Caco-2 (cell line): ENCODE results near the gene ZCCHC2. TPM values are rescaled to one million over a fixed set of nuclear protein-coding genes. Genes with fewer than 3 reads are reported as not detected.

Experiments
- BruUV-seq: library from RNA; stranded (reverse); fragments of 400-500 nt; replicated peaks from 2 replicates; lab custom pipeline; 2021; lab: Mats Ljungman, UMichigan
- CTCF ChIA-PET: fragments of 300-600 bp; sonication (Branson Sonifier 250); formaldehyde crosslinking; loops from one replicate; lab custom pipeline; 2022; ENCODE audit warnings: antibody characterized with exemption; lab: Charles Lee
- POLR2A ChIA-PET: fragments of 300-600 bp; sonication (Branson Sonifier 250); formaldehyde crosslinking; loops from one replicate; lab custom pipeline; 2022; ENCODE audit warnings: antibody characterized with exemption; lab: Charles Lee
- DNase-seq, 2 experiments: peaks; one replicate each; pipeline versions ENCODE4 v3.0.0 to v3.0.0-alpha.2; 2020 to 2022
- H3K27me3 ChIP-seq: replicated peaks from 2 replicates; pipeline ENCODE4 v1.6.0; 2011; ENCODE audit warnings: low read length; ENCODE audit not compliant: control insufficient read depth, insufficient read depth
- H3K36me3 ChIP-seq: 2 replicates; pipeline ENCODE4 v1.5.1; 2011; ENCODE audit warnings: low read length; ENCODE audit not compliant: control insufficient read depth, insufficient read depth
- H3K4me1 ChIP-seq: fragments of 250-450 bp; sonication (Bioruptor Pico); 2 replicates; pipeline ENCODE4 v1.5.1; 2020; ENCODE audit warnings: mild to moderate bottlenecking
- H3K4me3 ChIP-seq: 2 replicates; pipeline ENCODE4 v1.5.1; 2011; ENCODE audit warnings: low read depth, mild to moderate bottlenecking, control low read depth, low read length
- H3K9me3 ChIP-seq: fragments of 250-450 bp; sonication (Bioruptor Pico); 2 replicates; pipeline ENCODE4 v1.5.1; 2020; ENCODE audit warnings: mild to moderate bottlenecking, moderate library complexity
- H3K27ac Mint-ChIP-seq: one replicate; pipeline ENCODE4 v1.8.0; 2022; ENCODE audit warnings: mixed read lengths; ENCODE audit not compliant: unreplicated experiment
- H3K27me3 Mint-ChIP-seq: one replicate; pipeline ENCODE4 v1.8.0; 2022; ENCODE audit warnings: mixed read lengths; ENCODE audit not compliant: insufficient read depth, unreplicated experiment
- H3K36me3 Mint-ChIP-seq: one replicate; pipeline ENCODE4 v1.8.0; 2022; ENCODE audit warnings: mild to moderate bottlenecking, mixed read lengths; ENCODE audit not compliant: insufficient read depth, unreplicated experiment
- H3K4me1 Mint-ChIP-seq: one replicate; pipeline ENCODE4 v1.8.0; 2022; ENCODE audit warnings: low read depth, mixed read lengths; ENCODE audit not compliant: unreplicated experiment
- H3K4me3 Mint-ChIP-seq: one replicate; pipeline ENCODE4 v1.8.0; 2022; ENCODE audit warnings: mild to moderate bottlenecking, moderate library complexity, mixed read lengths; ENCODE audit not compliant: unreplicated experiment
- H3K9me3 Mint-ChIP-seq: one replicate; pipeline ENCODE4 v1.8.0; 2022; ENCODE audit warnings: mixed read lengths; ENCODE audit not compliant: unreplicated experiment
- CTCF ChIP-seq, 2 experiments: fragments of 200-600 bp in 1 of 2; IDR thresholded peaks; 1 replicate in 1 of 2; 2 replicates in 1 of 2; pipeline versions ENCODE4 v1.5.1 to v1.8.0; 2011 to 2022; ENCODE audit warnings: antibody characterized with exemption in 1 of 2, control low read depth in 1 of 2, inconsistent platforms in 1 of 2, low read depth in 1 of 2, low read length in 1 of 2, mild to moderate bottlenecking in 1 of 2, moderate library complexity in 1 of 2; ENCODE audit not compliant: insufficient read depth in 1 of 2, severe bottlenecking in 1 of 2, unreplicated experiment in 1 of 2
- intact Hi-C: fragments of 100-400 bp; cut with micrococcal nuclease; formaldehyde crosslinking; loops from one replicate; pipeline ENCODE4 v1.10.0; 2022; ENCODE audit not compliant: unreplicated experiment
- total RNA-seq: library from RNA; stranded (reverse); gene quantifications from 2 replicates; pipeline ENCODE4 v1.2.3, GENCODE V29; 2022

Gene ZCCHC2
- total RNA-seq, 1 experiment from 2014 or later = 6.9 TPM

DNA sequence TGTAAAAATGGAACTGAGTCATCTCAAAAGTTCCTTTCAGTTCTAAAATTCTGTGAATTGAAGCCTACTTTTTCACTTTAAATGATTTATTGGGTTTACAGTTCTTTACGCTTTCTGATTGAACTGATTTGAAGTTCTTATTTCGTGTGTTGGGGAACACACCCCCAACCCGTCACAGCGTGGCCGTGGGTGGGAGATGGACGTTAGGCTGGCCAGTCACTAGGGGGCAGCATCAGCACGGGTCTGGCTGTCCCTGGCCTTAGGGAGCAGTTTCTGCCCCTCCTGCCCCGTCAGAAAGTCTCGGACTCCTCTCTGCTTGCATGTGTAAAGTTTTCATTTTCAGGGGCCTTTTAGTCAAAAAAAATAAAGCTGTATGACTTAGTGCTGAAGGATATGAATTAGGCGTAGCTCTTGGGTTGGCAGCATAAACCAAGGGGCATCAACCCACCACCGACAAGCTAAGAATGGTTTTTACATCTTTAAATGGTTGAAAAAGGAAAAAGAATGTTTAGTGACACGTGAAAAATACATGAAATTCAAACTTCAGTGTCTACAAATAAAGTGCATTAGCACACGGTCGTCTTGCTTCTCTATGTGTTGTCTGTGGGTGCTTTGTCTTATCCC, 63.4 kb downstream of the ZCCHC2 start:
- CTCF ChIA-PET = interaction anchor here (0.6 kb wide), 1 partner anchor 309 kb away, joined by 3 read pairs; no protein-coding TSS in a partner anchor
- DNase-seq = peak; percentile 46 to 65

DNA sequence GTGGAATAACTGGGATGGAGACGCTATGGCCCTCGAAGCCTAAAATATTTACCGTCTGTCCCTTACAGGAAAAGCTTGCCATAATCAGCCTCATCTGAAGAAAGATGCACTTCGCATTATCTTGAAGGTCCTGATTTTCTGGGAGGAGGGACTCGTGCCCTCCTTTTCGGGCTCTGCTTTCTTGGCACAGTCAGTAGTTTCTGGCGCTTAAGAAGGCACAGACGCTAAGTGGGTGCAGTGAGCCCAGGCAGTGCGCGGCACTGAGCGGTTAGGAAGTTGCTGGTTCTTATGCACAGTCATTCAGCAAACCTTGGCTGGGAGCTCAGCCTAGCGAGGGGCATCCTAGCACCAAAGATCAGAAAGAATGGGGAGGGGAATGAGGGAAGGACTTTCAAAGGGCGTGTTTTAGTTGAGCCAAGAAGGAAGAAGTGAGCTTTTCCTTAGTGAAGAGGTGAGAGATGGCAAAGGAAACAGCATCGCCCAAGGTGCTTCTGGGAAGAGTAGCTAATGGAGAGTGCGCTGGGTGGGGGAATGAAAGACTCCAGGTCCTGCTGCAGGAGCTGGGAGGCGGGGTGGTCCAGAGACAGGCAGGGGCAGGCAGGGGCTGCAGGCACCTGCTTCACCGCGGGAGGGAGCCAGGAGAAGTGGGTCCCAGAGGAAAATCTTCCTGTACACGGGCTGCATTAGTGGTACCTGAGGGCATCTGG, 64.1 kb downstream of the ZCCHC2 start:
- CTCF ChIA-PET = no interaction called here

More for the DNA sequence above, 63.4 kb downstream of the ZCCHC2 start:
- Histone ChIP-seq H3K4me1 (no peaks in the 10 kb centered on the region), H3K9me3 (no peaks in the 10 kb centered on the region), H3K36me3 (no peaks in the 10 kb centered on the region), H3K27me3 (no peaks in the 10 kb centered on the region), H3K4me3 (no peak overlapping the region)
- TF ChIP-seq CTCF (IDR thresholded peaks at IDR 0.05; ENCODE audit: insufficient read depth in 1 of 2, low read depth in 1 of 2, low read length in 1 of 2, severe bottlenecking in 1 of 2, unreplicated experiment in 1 of 2) = peak; percentile 64 to 66
- no TSS peak for BruUV-seq
- H3K4me3 Mint-ChIP-seq = no peak overlapping the region
- no peak overlapping the region for H3K27ac Mint-ChIP-seq
- intact Hi-C loops = loop anchor here (5.0 to 10.0 kb wide), 2 partner anchors 129 to 396 kb away; partner anchors contain the start of gene PHLPP1
- no peaks in the 10 kb centered on the region for H3K9me3 Mint-ChIP-seq
- H3K4me1 Mint-ChIP-seq = peaks cover 7% of the 10 kb centered on the region
- POLR2A ChIA-PET = no interaction called here
- no peaks in the 10 kb centered on the region for H3K27me3 Mint-ChIP-seq
- no peaks in the 10 kb centered on the region for H3K36me3 Mint-ChIP-seq

More for the DNA sequence above, 64.1 kb downstream of the ZCCHC2 start:
- DNase-seq = no peak
- H3K4me3 ChIP-seq = no peak overlapping the region
- no TSS peak for BruUV-seq
- Mint-ChIP-seq H3K4me1 (peaks cover 7% of the 10 kb centered on the region), H3K9me3 (no peaks in the 10 kb centered on the region), H3K27ac (peak overlapping the region; percentile 70), H3K36me3 (no peaks in the 10 kb centered on the region), H3K4me3 (no peak overlapping the region), H3K27me3 (no peaks in the 10 kb centered on the region)
- no peaks in the 10 kb centered on the region for H3K4me1 ChIP-seq
- no peaks in the 10 kb centered on the region for H3K27me3 ChIP-seq
- intact Hi-C loops = loop anchor here (5.0 to 10.0 kb wide), 2 partner anchors 128 to 395 kb away; partner anchors contain the start of gene PHLPP1
- no peaks in the 10 kb centered on the region for H3K36me3 ChIP-seq
- POLR2A ChIA-PET = no interaction called here
- no peak for TF ChIP-seq CTCF (IDR thresholded peaks at IDR 0.05; ENCODE audit: insufficient read depth in 1 of 2, low read depth in 1 of 2, low read length in 1 of 2, severe bottlenecking in 1 of 2, unreplicated experiment in 1 of 2)
- H3K9me3 ChIP-seq = no peaks in the 10 kb centered on the region
